Body of pancreas (tissue), 4 donors: ENCODE results near the gene PLCD4.

ENCODE experiments used
- CTCF ChIP-seq, 7 experiments: fragments of 450-650 bp in 4 of 7; fragments of 200-600 bp in 3 of 7; sonication (generic) in 3 of 7; IDR thresholded peaks; one replicate each; pipeline ENCODE4 v1.5.1; 2016 to 2019; ENCODE audit warnings: antibody characterized with exemption in 7 of 7
- POLR2A ChIP-seq, 3 donors: fragments of 450-650 bp; IDR thresholded peaks; one replicate each; pipeline ENCODE4 v1.6.1; 2016; ENCODE audit warnings: antibody characterized with exemption in 3 of 3, mild to moderate bottlenecking in 2 of 3

GRCh38 chr2:218638372-218638771 lies 30.7 kb downstream of the PLCD4 start:
- TF ChIP-seq POLR2A (IDR thresholded peaks at IDR 0.05) = no peak
- no peak for TF ChIP-seq CTCF (IDR thresholded peaks at IDR 0.05)
